HCT116 (cell line): ENCODE measurements around the gene ERBIN. TPM values are rescaled to one million over a fixed set of nuclear protein-coding genes. Genes with fewer than 3 reads are reported as not detected.

Source experiments
- ATAC-seq: fragments of 200-7000 bp; cut with Tn5 transposase; 2 replicates; pipeline ENCODE4 v1.9.1; 2020; ENCODE audit warnings: mild to moderate bottlenecking, moderate library complexity
- BruUV-seq: library from RNA; stranded (reverse); fragments of 400-500 nt; replicated peaks from 2 replicates; lab custom pipeline; 2021; lab: Mats Ljungman, UMichigan
- CTCF ChIA-PET: fragments of 300-600 bp; sonication (Branson Sonifier 250); formaldehyde crosslinking; loops from one replicate; lab custom pipeline; 2021; ENCODE audit warnings: antibody characterized with exemption; lab: Charles Lee
- POLR2A ChIA-PET: fragments of 300-600, 350-600 bp; sonication (Branson Sonifier 250); formaldehyde crosslinking; loops from one replicate; lab custom pipeline; 2021; ENCODE audit warnings: antibody characterized with exemption; lab: Charles Lee
- RAD21 ChIA-PET, 2 experiments: fragments of 300-600 bp; sonication (Branson Sonifier 250); formaldehyde crosslinking; loops; one replicate each; lab custom pipeline; 2023; ENCODE audit warnings: low total read pairs in 2 of 2; ENCODE audit not compliant: uncharacterized antibody in 2 of 2, unreplicated experiment in 2 of 2, low non-redundant PET in 1 of 2; lab: Charles Lee
- DNase-seq: peaks from one replicate; pipeline ENCODE4 v3.0.0-alpha.2; 2010; ENCODE audit warnings: low read depth, low spot score
- H2AFZ ChIP-seq: fragments of 200-600 bp; shearing (Covaris generic), sonication (generic); 2 replicates; pipeline ENCODE4 v1.6.1; 2017; ENCODE audit warnings: low read depth, mixed run types, mixed read lengths, antibody characterized with exemption, low read length; ENCODE audit not compliant: poor library complexity, severe bottlenecking
- H3K27ac ChIP-seq: 2 replicates; pipeline ENCODE4 v1.5.1; 2012; ENCODE audit warnings: low read depth, low read length
- H3K27me3 ChIP-seq: fragments of 200-600 bp; sonication (generic); 2 replicates; pipeline ENCODE4 v1.6.1; 2016; ENCODE audit warnings: mixed run types, low read length, mixed read lengths; ENCODE audit not compliant: insufficient read depth
- H3K36me3 ChIP-seq, 2 experiments: fragments of 200-500 bp in 1 of 2; fragments of 200-600 bp in 1 of 2; sonication (Bioruptor generic) in 1 of 2; sonication (generic) in 1 of 2; 2 replicates each; pipeline versions ENCODE4 v1.5.1 to v1.6.1; 2014 to 2016; ENCODE audit warnings: low read length in 2 of 2, inconsistent platforms in 1 of 2, mixed read lengths in 1 of 2, mixed run types in 1 of 2; ENCODE audit not compliant: insufficient read depth in 2 of 2, control insufficient read depth in 1 of 2
- H3K4me1 ChIP-seq, 2 experiments: fragments of 200-600 bp in 1 of 2; sonication (generic) in 1 of 2; 2 replicates each; pipeline versions ENCODE4 v1.5.1 to v1.6.1; 2012 to 2017; ENCODE audit warnings: low read length in 2 of 2, inconsistent platforms in 1 of 2, mild to moderate bottlenecking in 1 of 2, mixed read lengths in 1 of 2, mixed run types in 1 of 2, moderate library complexity in 1 of 2; ENCODE audit not compliant: insufficient read depth in 2 of 2, control insufficient read depth in 1 of 2
- H3K4me2 ChIP-seq: fragments of 200-600 bp; sonication (generic); 2 replicates; pipeline ENCODE4 v1.6.1; 2017; ENCODE audit warnings: mixed run types, low read length, mixed read lengths
- H3K4me3 ChIP-seq, 2 experiments: fragments of 200-600 bp in 1 of 2; sonication (generic) in 1 of 2; replicated peaks in 1 of 2; 2 replicates each; pipeline ENCODE4 v1.5.1; 2011 to 2016; ENCODE audit warnings: low read length in 2 of 2, control low read depth in 1 of 2, low read depth in 1 of 2, mild to moderate bottlenecking in 1 of 2, mixed read lengths in 1 of 2, mixed run types in 1 of 2
- H3K79me2 ChIP-seq: fragments of 200-600 bp; sonication (generic); 2 replicates; pipeline ENCODE4 v1.6.1; 2017; ENCODE audit warnings: mild to moderate bottlenecking, mixed run types, low read length, moderate library complexity, mixed read lengths; ENCODE audit not compliant: insufficient read depth
- H3K9ac ChIP-seq: fragments of 200-600 bp; sonication (generic); 2 replicates; pipeline ENCODE4 v1.6.1; 2016; ENCODE audit warnings: low read length, mixed read lengths
- H3K9me2 ChIP-seq: fragments of 200-600 bp; sonication (generic), shearing (Covaris generic); 2 replicates; pipeline ENCODE4 v1.6.1; 2017; ENCODE audit warnings: mixed run types, mild to moderate bottlenecking, moderate library complexity; ENCODE audit not compliant: insufficient read depth
- H3K9me3 ChIP-seq, 2 experiments: fragments of 200-500 bp in 1 of 2; fragments of 200-600 bp in 1 of 2; sonication (Bioruptor generic) in 1 of 2; sonication (generic) in 1 of 2; 2 replicates each; pipeline ENCODE4 v1.6.1; 2014 to 2017; ENCODE audit warnings: low read length in 2 of 2, mixed read lengths in 2 of 2, inconsistent platforms in 1 of 2, low read depth in 1 of 2, mild to moderate bottlenecking in 1 of 2, mixed run types in 1 of 2, moderate library complexity in 1 of 2; ENCODE audit not compliant: control insufficient read depth in 1 of 2, insufficient read depth in 1 of 2
- H4K20me1 ChIP-seq: fragments of 200-600 bp; sonication (generic), shearing (Covaris generic); 2 replicates; pipeline ENCODE4 v1.6.1; 2017; ENCODE audit warnings: mixed run types, mild to moderate bottlenecking, moderate library complexity; ENCODE audit not compliant: insufficient read depth
- CBX3 ChIP-seq: IDR thresholded peaks from 2 replicates; pipeline ENCODE4 v1.6.1; 2012; ENCODE audit warnings: low read depth
- CEBPB ChIP-seq: IDR thresholded peaks from 2 replicates; pipeline ENCODE4 v1.6.1; 2012; ENCODE audit warnings: low read depth
- EZH2 ChIP-seq: fragments of 200-600 bp; sonication (generic); IDR thresholded peaks from 2 replicates; pipeline ENCODE4 v1.6.1; 2017; ENCODE audit warnings: antibody characterized with exemption, mixed run types
- EZH2phosphoT487 ChIP-seq: fragments of 200-600 bp; IDR thresholded peaks from 2 replicates; pipeline ENCODE4 v1.6.1; 2018; ENCODE audit warnings: antibody characterized with exemption, borderline replicate concordance
- FOSL1 ChIP-seq: IDR thresholded peaks from 2 replicates; pipeline ENCODE4 v1.6.1; 2012; ENCODE audit warnings: low read depth
- POLR2A ChIP-seq: IDR thresholded peaks from 2 replicates; pipeline ENCODE4 v1.7.0; 2011; ENCODE audit warnings: borderline replicate concordance; ENCODE audit not compliant: insufficient read depth, insufficient read length; ENCODE audit errors: extremely low read depth
- SIN3A ChIP-seq: IDR thresholded peaks from 2 replicates; pipeline ENCODE4 v1.6.1; 2012; ENCODE audit warnings: low read depth
- SRF ChIP-seq: IDR thresholded peaks from 2 replicates; pipeline ENCODE4 v1.6.1; 2012; ENCODE audit warnings: low read depth
- YY1 ChIP-seq: IDR thresholded peaks from 2 replicates; pipeline ENCODE4 v1.6.1; 2011; ENCODE audit warnings: low read length, low read depth, moderate library complexity, mild to moderate bottlenecking; ENCODE audit not compliant: insufficient replicate concordance; ENCODE audit errors: extremely low read depth
- ZNF274 ChIP-seq: fragments of 200-500 bp; sonication (Bioruptor generic); IDR thresholded peaks from 2 replicates; pipeline ENCODE4 v1.6.1; 2014; ENCODE audit warnings: mild to moderate bottlenecking, low read depth, low read length, inconsistent platforms
- intact Hi-C: fragments of 100-400 bp; cut with micrococcal nuclease; formaldehyde crosslinking; loops from 2 replicates; pipeline ENCODE4 v1.10.0; 2022
- total RNA-seq: library from RNA; stranded (reverse); gene quantifications from one replicate; pipeline ENCODE4 v1.2.1, GENCODE V29; 2021; ENCODE audit not compliant: unreplicated experiment
- TF ChIP-seq, protein P1 (sequence below), 3 experiments: fragments of 200-600 bp in 1 of 3; sonication (generic) in 1 of 3; IDR thresholded peaks in 2 of 3; conservative IDR thresholded peaks in 1 of 3; 2 replicates each; pipeline ENCODE4 v1.5.1; 2012 to 2017; ENCODE audit warnings: low read depth in 2 of 3, low read length in 2 of 3, antibody characterized with exemption in 1 of 3, borderline replicate concordance in 1 of 3, control low read depth in 1 of 3, mild to moderate bottlenecking in 1 of 3, mixed read lengths in 1 of 3, mixed run types in 1 of 3, moderate library complexity in 1 of 3; ENCODE audit not compliant: insufficient read depth in 1 of 3
- TF ChIP-seq, protein P2 (sequence below): IDR thresholded peaks from 2 replicates; pipeline ENCODE4 v1.6.1; 2012
- TF ChIP-seq, protein P3 (sequence below): IDR thresholded peaks from 2 replicates; pipeline ENCODE4 v1.6.1; 2012; ENCODE audit warnings: low read depth

Gene ERBIN
- total RNA-seq, 1 experiment from 2014 or later: 57.4 TPM

DNA sequence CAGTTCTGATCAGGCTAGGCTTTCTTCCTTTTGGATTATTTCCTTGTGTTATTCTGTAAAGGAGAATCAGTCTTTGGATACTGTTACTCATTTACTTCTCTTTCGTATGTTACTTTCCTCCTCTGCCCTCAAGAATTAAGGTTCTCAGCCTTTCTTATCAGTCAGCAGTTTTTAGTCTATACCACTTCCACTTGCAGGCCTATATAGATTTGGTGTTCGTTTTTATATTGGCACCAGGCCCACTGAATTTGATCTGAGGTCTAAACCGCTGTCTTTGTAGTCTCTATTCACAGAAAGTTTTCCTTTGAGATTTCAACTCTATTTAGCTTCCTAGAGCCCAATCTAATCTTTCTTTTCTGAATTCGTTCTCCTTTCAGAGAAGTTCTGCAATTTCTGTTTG, 62.8 kb downstream of the ERBIN start:
- 0 out of 2 replicates have a peak, but pooled peaks cover 9% of the 10 kb centered on the region for H4K20me1 ChIP-seq
- intact Hi-C loops: no loop called here

DNA sequence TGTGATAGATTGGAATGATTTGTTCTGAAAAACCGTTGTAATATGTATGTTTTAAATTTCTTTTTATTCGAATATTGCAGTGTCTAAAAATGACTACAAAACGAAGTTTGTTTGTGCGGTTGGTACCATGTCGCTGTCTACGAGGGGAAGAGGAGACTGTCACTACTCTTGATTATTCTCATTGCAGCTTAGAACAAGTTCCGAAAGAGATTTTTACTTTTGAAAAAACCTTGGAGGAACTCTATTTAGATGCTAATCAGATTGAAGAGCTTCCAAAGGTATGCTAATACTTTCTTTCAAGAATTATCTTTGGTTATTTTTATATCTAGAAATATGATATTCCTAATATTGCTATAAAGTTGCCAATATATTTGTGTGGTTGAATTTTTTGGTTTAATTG, 66.3 kb downstream of the ERBIN start:
- peaks cover 65% of the 10 kb centered on the region for H3K79me2 ChIP-seq
- H3K4me1 ChIP-seq: no peaks in the 10 kb centered on the region
- ChIA-PET CTCF (no interaction called here), RAD21 (no interaction called here)
- no peaks in the 10 kb centered on the region for H3K9me3 ChIP-seq
- H3K9ac ChIP-seq: no peak overlapping the region
- H3K4me3 ChIP-seq: no peak overlapping the region
- no peaks in the 10 kb centered on the region for H3K9me2 ChIP-seq
- no peak for DNase-seq
- H2AFZ ChIP-seq: no peak overlapping the region
- H3K27me3 ChIP-seq: no peaks in the 10 kb centered on the region
- H3K36me3 ChIP-seq: peaks cover 2 to 3% of the 10 kb centered on the region in 2 experiments; a peak in 1 of 4 replicates
- H3K4me2 ChIP-seq: no peak overlapping the region
- H4K20me1 ChIP-seq: 0 out of 2 replicates have a peak, but pooled peaks cover 5% of the 10 kb centered on the region
- ATAC-seq: no peak
- intact Hi-C loops: loop anchor here (10.0 kb wide), 1 partner anchor 248 kb away; no protein-coding TSS in a partner anchor
- no peak for TF ChIP-seq EZH2phosphoT487
- no peak for TF ChIP-seq EZH2
- TF ChIP-seq POLR2A: no peak
- no peak for TF ChIP-seq SRF
- no peak for TF ChIP-seq YY1
- TF ChIP-seq, protein P1, sequence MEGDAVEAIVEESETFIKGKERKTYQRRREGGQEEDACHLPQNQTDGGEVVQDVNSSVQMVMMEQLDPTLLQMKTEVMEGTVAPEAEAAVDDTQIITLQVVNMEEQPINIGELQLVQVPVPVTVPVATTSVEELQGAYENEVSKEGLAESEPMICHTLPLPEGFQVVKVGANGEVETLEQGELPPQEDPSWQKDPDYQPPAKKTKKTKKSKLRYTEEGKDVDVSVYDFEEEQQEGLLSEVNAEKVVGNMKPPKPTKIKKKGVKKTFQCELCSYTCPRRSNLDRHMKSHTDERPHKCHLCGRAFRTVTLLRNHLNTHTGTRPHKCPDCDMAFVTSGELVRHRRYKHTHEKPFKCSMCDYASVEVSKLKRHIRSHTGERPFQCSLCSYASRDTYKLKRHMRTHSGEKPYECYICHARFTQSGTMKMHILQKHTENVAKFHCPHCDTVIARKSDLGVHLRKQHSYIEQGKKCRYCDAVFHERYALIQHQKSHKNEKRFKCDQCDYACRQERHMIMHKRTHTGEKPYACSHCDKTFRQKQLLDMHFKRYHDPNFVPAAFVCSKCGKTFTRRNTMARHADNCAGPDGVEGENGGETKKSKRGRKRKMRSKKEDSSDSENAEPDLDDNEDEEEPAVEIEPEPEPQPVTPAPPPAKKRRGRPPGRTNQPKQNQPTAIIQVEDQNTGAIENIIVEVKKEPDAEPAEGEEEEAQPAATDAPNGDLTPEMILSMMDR (IDR thresholded peaks at IDR 0.05 in 2 of 3, conservative IDR thresholded peaks at IDR 0.05 in 1 of 3; ENCODE audit: borderline replicate concordance in 1 of 3, insufficient read depth in 1 of 3, low read depth in 2 of 3, low read length in 2 of 3): no peak
- no peak for TF ChIP-seq SIN3A
- TF ChIP-seq, protein P2, sequence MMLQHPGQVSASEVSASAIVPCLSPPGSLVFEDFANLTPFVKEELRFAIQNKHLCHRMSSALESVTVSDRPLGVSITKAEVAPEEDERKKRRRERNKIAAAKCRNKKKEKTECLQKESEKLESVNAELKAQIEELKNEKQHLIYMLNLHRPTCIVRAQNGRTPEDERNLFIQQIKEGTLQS: no peak
- TF ChIP-seq ZNF274: no peak
- TF ChIP-seq CEBPB: no peak
- TF ChIP-seq, protein P3, sequence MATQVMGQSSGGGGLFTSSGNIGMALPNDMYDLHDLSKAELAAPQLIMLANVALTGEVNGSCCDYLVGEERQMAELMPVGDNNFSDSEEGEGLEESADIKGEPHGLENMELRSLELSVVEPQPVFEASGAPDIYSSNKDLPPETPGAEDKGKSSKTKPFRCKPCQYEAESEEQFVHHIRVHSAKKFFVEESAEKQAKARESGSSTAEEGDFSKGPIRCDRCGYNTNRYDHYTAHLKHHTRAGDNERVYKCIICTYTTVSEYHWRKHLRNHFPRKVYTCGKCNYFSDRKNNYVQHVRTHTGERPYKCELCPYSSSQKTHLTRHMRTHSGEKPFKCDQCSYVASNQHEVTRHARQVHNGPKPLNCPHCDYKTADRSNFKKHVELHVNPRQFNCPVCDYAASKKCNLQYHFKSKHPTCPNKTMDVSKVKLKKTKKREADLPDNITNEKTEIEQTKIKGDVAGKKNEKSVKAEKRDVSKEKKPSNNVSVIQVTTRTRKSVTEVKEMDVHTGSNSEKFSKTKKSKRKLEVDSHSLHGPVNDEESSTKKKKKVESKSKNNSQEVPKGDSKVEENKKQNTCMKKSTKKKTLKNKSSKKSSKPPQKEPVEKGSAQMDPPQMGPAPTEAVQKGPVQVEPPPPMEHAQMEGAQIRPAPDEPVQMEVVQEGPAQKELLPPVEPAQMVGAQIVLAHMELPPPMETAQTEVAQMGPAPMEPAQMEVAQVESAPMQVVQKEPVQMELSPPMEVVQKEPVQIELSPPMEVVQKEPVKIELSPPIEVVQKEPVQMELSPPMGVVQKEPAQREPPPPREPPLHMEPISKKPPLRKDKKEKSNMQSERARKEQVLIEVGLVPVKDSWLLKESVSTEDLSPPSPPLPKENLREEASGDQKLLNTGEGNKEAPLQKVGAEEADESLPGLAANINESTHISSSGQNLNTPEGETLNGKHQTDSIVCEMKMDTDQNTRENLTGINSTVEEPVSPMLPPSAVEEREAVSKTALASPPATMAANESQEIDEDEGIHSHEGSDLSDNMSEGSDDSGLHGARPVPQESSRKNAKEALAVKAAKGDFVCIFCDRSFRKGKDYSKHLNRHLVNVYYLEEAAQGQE: no peak
- no peak for TF ChIP-seq CBX3
- TF ChIP-seq, all 23 proteins: peak for 0
- POLR2A ChIA-PET: no interaction called here
- no TSS peak for BruUV-seq
- H3K27ac ChIP-seq: no peak overlapping the region

More for the DNA sequence above, 62.8 kb downstream of the ERBIN start:
- DNase-seq: no peak
- POLR2A ChIA-PET: no interaction called here
- H3K79me2 ChIP-seq: peaks cover 66% of the 10 kb centered on the region
- H3K27me3 ChIP-seq: no peaks in the 10 kb centered on the region
- CTCF ChIA-PET: no interaction called here
- no peak overlapping the region for H2AFZ ChIP-seq
- no peak for ATAC-seq
- no peak overlapping the region for H3K4me2 ChIP-seq
- no peaks in the 10 kb centered on the region for H3K9me3 ChIP-seq
- BruUV-seq: no TSS peak
- TF ChIP-seq SIN3A (no peak), FOSL1 (no peak), POLR2A (no peak)
- no peak overlapping the region for H3K9ac ChIP-seq
- no peak overlapping the region for H3K27ac ChIP-seq
- no peaks in the 10 kb centered on the region for H3K4me1 ChIP-seq
- peaks cover 0 to 2% of the 10 kb centered on the region in 2 experiments; a peak in 1 of 4 replicates for H3K36me3 ChIP-seq
- no peaks in the 10 kb centered on the region for H3K9me2 ChIP-seq
- RAD21 ChIA-PET: no interaction called here
- H3K4me3 ChIP-seq: no peak overlapping the region
